Skeletal muscle tissue (tissue), 4 donors: Measurements from ENCODE around the gene C16orf74. TPM values are rescaled to one million over a fixed set of nuclear protein-coding genes. Genes with fewer than 3 reads are reported as not detected.
A peak's percentile ranks its signal among the peaks of the same experiment; 100 is the strongest.

Source experiments
- H3K27ac ChIP-seq: one replicate; pipeline ENCODE4 v1.7.0; 2013; ENCODE audit warnings: mild to moderate bottlenecking, low read depth, low read length, inconsistent platforms
- H3K27me3 ChIP-seq, 3 donors: one replicate each; pipeline ENCODE4 v1.7.0; 2013; ENCODE audit warnings: low read length in 3 of 3; ENCODE audit not compliant: control insufficient read depth in 3 of 3, insufficient read depth in 3 of 3
- H3K36me3 ChIP-seq, 3 donors: one replicate each; pipeline ENCODE4 v1.7.0; 2013; ENCODE audit warnings: low read length in 3 of 3; ENCODE audit not compliant: control insufficient read depth in 3 of 3, insufficient read depth in 3 of 3
- H3K4me1 ChIP-seq, 3 donors: one replicate each; pipeline ENCODE4 v1.7.0; 2013; ENCODE audit warnings: low read length in 3 of 3, mild to moderate bottlenecking in 3 of 3; ENCODE audit not compliant: control insufficient read depth in 3 of 3, insufficient read depth in 3 of 3
- H3K4me3 ChIP-seq, 3 donors: one replicate each; pipeline ENCODE4 v1.7.0; 2013; ENCODE audit warnings: low read length in 3 of 3
- H3K9ac ChIP-seq, 3 donors: one replicate each; pipeline ENCODE4 v1.7.0; 2013; ENCODE audit warnings: low read length in 3 of 3, mild to moderate bottlenecking in 3 of 3, moderate library complexity in 2 of 3, low read depth in 1 of 3
- H3K9me3 ChIP-seq, 3 donors: one replicate each; pipeline ENCODE4 v1.7.0; 2013; ENCODE audit warnings: low read length in 3 of 3; ENCODE audit not compliant: control insufficient read depth in 3 of 3
- total RNA-seq: library from RNA; depleted of rRNA; stranded (reverse); fragments of >200 nt; gene quantifications from one replicate; pipeline ENCODE4 v1.2.3, GENCODE V29; 2014
- donor health status: Osteomylitis.

C16orf74 gene
- total RNA-seq, 1 donor from 2014 or later: 1.0 TPM

DNA sequence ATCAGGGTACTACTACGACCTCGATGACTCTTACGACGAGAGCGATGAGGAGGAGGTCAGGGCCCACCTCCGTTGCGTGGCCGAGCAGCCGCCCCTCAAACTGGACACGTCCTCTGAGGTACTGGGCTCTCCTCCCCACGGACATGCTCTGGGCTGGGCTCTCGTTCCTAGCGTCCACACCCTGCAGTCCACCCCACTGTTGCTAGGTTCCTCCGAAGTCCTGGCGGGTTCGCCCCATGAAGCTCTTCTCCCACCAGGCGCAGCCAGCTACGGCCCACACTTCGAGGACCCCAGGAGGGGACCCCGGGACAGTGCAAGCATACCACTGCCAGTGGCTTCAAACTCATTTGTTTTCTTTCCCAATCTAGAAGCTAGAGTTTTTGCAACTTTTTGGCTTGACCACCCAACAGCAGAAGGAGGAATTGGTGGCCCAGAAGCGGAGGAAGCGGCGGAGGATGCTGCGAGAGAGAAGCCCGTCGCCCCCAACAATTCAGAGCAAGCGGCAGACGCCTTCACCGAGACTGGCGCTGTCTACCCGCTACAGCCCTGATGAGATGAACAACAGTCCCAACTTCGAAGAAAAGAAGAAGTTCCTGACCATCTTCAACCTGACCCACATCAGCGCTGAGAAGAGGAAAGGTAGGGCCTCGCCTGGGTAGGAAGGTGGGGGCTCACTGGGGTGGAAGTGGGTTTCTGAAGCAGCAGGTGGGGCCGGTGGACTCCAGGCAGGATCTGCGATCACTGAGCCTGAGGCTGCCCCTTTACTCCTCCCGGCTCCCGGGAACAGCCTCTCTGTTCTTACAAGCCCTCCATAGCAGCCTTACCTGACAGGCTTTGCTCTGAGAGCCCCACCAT is 87.7 kb downstream of the C16orf74 start:
- no peaks in the 10 kb centered on the region for H3K9me3 ChIP-seq
- H3K4me1 ChIP-seq: peaks cover 12 to 32% (median 17%) of the 10 kb centered on the region in 3 donors
- H3K9ac ChIP-seq: no peak overlapping the region
- no peak overlapping the region for H3K4me3 ChIP-seq
- no peak overlapping the region for H3K27ac ChIP-seq
- H3K36me3 ChIP-seq: peaks cover 74 to 81% (median 77%) of the 10 kb centered on the region in 3 donors
- H3K27me3 ChIP-seq: no peaks in the 10 kb centered on the region

DNA sequence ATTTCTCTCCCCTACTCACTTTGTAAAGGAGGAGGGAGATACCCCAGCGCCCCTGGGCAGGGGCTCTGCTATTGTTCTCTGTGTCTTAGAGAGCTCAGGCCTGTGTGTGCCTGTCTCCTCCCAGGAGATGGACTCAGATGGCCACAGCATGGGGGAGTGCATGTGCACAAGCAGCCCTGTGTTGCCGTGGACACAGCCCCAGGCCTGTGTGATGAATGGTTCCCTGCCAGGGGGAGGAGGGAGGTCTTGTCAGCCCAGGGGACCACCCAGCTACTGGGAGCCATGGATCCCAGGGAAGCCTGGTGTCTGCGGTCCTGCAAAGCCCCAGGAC is 88.4 kb downstream of the C16orf74 start:
- Histone ChIP-seq H3K9me3 (no peaks in the 10 kb centered on the region), H3K27me3 (no peaks in the 10 kb centered on the region), H3K36me3 (peaks cover 74 to 83% (median 80%) of the 10 kb centered on the region in 3 donors), H3K4me3 (no peak overlapping the region), H3K9ac (no peak overlapping the region), H3K27ac (no peak overlapping the region), H3K4me1 (peaks cover 12 to 36% (median 18%) of the 10 kb centered on the region in 3 donors)

DNA sequence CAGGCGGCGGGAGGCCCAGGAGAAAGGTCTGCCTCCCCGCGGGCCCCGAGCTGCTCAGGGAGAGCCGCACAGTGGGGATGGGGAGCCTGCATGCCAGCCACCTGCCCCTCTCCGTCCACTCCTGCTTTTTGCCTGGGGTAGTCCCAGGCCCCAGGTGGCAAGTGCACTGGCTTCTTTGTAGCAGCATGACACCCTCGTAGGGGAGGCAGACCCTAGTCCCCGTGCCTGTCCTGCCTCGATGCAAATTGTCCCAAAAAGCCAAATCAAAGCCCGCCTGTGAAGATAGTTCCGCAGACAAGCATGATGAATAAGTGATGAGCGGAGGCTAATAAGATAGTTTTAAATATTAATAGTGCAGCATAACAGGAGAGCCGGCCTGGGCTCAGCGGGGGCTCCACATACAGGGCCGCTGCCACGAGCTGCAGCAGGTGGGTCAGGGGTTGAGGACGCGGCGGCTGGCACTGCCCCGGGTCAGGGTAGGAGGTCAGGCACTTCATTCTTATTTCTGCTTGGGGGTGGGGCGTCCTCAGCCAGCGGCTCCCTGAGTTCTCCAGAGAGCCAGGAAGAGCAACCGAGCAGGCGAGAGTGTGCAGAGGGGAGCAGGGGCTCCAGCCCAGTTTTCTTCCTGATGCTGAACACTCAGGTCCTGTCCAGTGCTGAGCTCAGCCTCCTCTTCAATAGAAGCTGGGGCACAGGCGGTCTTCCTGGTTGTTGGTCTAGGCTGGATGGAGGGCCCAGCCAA is 89.0 kb downstream of the C16orf74 start:
- peaks cover 12 to 42% (median 24%) of the 10 kb centered on the region in 3 donors for H3K4me1 ChIP-seq
- H3K27ac ChIP-seq: no peak overlapping the region
- H3K27me3 ChIP-seq: no peaks in the 10 kb centered on the region
- H3K9ac ChIP-seq: no peak overlapping the region
- no peaks in the 10 kb centered on the region for H3K9me3 ChIP-seq
- H3K4me3 ChIP-seq: no peak overlapping the region
- H3K36me3 ChIP-seq: peaks cover 74 to 80% (median 78%) of the 10 kb centered on the region in 3 donors

DNA sequence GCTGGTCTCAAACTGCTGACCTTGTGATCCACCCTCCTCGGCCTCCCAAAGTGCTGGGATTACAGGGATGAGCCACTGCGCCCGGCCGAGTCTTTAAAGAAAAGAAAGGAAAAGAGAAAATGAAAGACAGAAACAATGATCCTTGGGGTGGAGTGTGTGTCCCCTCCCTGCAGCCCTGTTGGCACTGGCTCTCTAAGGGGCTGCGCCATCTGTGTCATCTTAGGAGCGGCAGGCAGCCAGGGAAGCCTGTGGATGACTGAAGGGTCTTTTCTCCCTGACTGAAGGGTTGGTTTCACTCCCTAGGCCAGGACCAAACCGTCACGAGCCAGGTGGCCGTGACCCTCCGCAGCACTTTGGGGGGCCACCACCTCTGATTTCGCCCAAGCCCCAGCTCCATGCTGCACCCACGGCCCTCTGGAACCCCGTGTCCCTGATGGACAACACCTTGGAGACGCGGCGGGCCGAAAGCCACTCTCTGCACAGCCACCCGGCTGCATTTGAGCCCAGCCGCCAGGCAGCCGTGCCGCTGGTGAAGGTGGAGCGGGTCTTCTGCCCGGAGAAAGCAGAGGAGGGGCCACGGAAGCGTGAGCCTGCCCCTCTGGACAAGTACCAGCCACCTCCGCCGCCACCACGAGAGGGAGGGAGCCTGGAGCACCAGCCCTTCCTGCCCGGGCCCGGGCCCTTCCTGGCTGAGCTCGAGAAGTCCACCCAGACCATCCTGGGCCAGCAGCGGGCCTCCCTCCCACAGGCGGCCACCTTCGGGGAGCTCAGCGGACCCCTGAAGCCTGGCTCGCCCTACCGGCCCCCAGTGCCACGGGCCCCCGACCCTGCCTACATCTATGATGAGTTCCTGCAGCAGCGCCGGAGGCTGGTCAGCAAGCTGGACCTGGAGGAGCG is 89.8 kb downstream of the C16orf74 start:
- Histone ChIP-seq H3K36me3 (peaks cover 70 to 80% (median 72%) of the 10 kb centered on the region in 3 donors), H3K9me3 (no peaks in the 10 kb centered on the region), H3K9ac (no peak overlapping the region), H3K4me3 (no peak overlapping the region), H3K27me3 (no peaks in the 10 kb centered on the region), H3K4me1 (peaks cover 14 to 49% (median 25%) of the 10 kb centered on the region in 3 donors), H3K27ac (no peak overlapping the region)

DNA sequence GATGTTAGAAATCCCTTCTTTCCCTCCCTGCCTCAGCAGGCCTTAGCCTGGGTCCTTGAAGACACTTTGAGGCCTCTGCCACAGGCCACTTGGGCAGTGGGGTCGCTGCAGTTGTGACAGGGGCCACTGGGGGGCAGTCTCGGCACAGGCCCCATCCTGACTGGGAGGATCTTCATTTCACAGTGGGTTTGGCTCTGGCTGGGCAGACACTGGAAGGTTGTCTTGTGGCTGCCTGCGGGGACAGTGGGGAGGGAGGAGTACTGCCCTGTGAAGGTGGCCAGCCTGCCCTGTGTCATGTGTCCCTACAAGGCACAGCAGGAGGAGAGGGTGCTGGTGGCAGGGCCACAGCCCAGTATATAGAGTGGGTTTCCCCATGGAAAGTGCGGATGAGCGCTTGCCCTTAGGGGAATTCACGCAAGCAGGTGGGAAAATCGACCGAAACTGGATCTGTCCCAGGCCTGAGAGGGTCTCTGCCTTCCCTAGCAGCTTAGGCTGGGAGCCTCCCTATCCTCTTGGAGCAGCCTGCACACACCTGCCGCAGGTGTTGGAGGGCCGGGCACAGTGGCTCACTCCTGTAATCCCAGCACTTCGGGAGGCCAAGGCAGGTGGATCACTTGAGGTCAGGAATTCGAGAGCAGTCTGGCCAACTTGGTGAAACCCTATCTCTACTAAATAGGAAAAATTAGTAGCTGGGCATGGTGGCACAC is 90.9 kb downstream of the C16orf74 start:
- Histone ChIP-seq H3K36me3 (peaks cover 66 to 78% (median 70%) of the 10 kb centered on the region in 3 donors), H3K4me1 (peaks cover 14 to 49% (median 25%) of the 10 kb centered on the region in 3 donors), H3K27me3 (no peaks in the 10 kb centered on the region), H3K27ac (peak overlapping the region; percentile 40), H3K9ac (peak overlapping the region in 2 of 3 donors; percentile 27 to 64), H3K9me3 (no peaks in the 10 kb centered on the region), H3K4me3 (no peak overlapping the region)

- Histone ChIP-seq H3K27ac (peak overlapping the region; percentile 40), H3K9me3 (no peaks in the 10 kb centered on the region), H3K4me3 (no peak overlapping the region), H3K4me1 (peaks cover 14 to 51% (median 25%) of the 10 kb centered on the region in 3 donors), H3K9ac (peak overlapping the region in 2 of 3 donors; percentile 27 to 28), H3K27me3 (no peaks in the 10 kb centered on the region), H3K36me3 (peaks cover 61 to 75% (median 66%) of the 10 kb centered on the region in 3 donors)
These were observed 91.6 kb downstream of the C16orf74 start for GRCh38 chr16:85659336-85659735.

GRCh38 chr16:85658504-85659326 is 92.2 kb downstream of the C16orf74 start:
- Histone ChIP-seq H3K9me3 (no peaks in the 10 kb centered on the region), H3K4me3 (no peak overlapping the region), H3K27ac (peak overlapping the region; percentile 40), H3K4me1 (peaks cover 14 to 52% (median 28%) of the 10 kb centered on the region in 3 donors), H3K9ac (peak overlapping the region in 2 of 3 donors; percentile 16 to 27), H3K27me3 (no peaks in the 10 kb centered on the region), H3K36me3 (peaks cover 54 to 70% (median 60%) of the 10 kb centered on the region in 3 donors)

DNA sequence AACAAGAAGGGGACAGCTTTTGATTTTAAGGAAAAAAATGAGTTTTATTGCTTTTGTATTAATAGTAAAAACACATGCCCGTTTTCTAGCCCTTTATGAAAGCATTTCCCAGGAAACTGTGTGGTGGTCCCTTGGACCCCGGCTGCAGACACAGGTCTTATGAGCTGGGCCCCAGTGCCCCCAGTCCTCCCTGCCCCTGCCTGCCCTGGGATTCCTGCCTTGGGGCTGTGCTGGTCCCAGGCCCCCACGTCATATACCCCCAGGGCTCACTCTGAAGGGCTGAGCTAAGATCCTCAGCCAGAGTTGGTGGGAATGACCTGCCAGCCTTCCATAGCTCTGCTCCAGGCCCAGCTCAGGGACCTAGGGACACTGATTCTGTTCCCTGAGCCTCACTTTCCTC is 92.9 kb downstream of the C16orf74 start:
- H3K27me3 ChIP-seq: no peaks in the 10 kb centered on the region
- peaks cover 19 to 53% (median 32%) of the 10 kb centered on the region in 3 donors for H3K4me1 ChIP-seq
- no peak overlapping the region for H3K27ac ChIP-seq
- H3K9ac ChIP-seq: no peak overlapping the region
- no peak overlapping the region for H3K4me3 ChIP-seq
- no peaks in the 10 kb centered on the region for H3K9me3 ChIP-seq
- H3K36me3 ChIP-seq: peaks cover 47 to 63% (median 53%) of the 10 kb centered on the region in 3 donors
